IMR-90 (cell line): ENCODE data around the gene CCDC17.

ENCODE experiments used
- BHLHE40 ChIP-seq: fragments of 150-350 bp; IDR thresholded peaks from 2 replicates; pipeline ENCODE4 v1.6.1; 2016; ENCODE audit warnings: mild to moderate bottlenecking, low read depth, low read length
- CEBPB ChIP-seq: IDR thresholded peaks from 2 replicates; pipeline ENCODE4 v1.6.1; 2012; ENCODE audit warnings: low read depth, low read length, improper control_type of control experiment
- CHD1 ChIP-seq: IDR thresholded peaks from 2 replicates; pipeline ENCODE4 v1.6.1; 2012; ENCODE audit warnings: low read depth, low read length, improper control_type of control experiment
- CTCF ChIP-seq: conservative IDR thresholded peaks from 2 replicates; pipeline ENCODE4 v1.5.1; 2012; ENCODE audit warnings: mild to moderate bottlenecking, low read depth, low read length, improper control_type of control experiment
- FOS ChIP-seq: fragments of 150-350 bp; IDR thresholded peaks from 2 replicates; pipeline ENCODE4 v1.6.1; 2016; ENCODE audit warnings: low read depth, low read length
- MXI1 ChIP-seq: IDR thresholded peaks from 2 replicates; pipeline ENCODE4 v1.6.1; 2012; ENCODE audit warnings: low read depth, mild to moderate bottlenecking, low read length, moderate library complexity, borderline replicate concordance
- POLR2A ChIP-seq: IDR thresholded peaks from 2 replicates; pipeline ENCODE4 v1.6.1; 2012; ENCODE audit warnings: mild to moderate bottlenecking, low read depth, low read length
- RAD21 ChIP-seq: IDR thresholded peaks from 2 replicates; pipeline ENCODE4 v1.6.1; 2012; ENCODE audit warnings: low read length, improper control_type of control experiment
- RCOR1 ChIP-seq: IDR thresholded peaks from 2 replicates; pipeline ENCODE4 v1.6.1; 2012; ENCODE audit warnings: mild to moderate bottlenecking, low read length, improper control_type of control experiment; ENCODE audit not compliant: insufficient replicate concordance
- RFX5 ChIP-seq: IDR thresholded peaks from 2 replicates; pipeline ENCODE4 v1.8.0; 2012; ENCODE audit warnings: low read depth, mild to moderate bottlenecking, low read length, moderate library complexity
- SMC3 ChIP-seq: fragments of 150-350 bp; IDR thresholded peaks from 2 replicates; pipeline ENCODE4 v1.6.1; 2016; ENCODE audit warnings: low read depth, mild to moderate bottlenecking, antibody characterized with exemption, low read length, moderate library complexity
- TF ChIP-seq, protein P1 (sequence below): fragments of 150-350 bp; IDR thresholded peaks from 2 replicates; pipeline ENCODE4 v1.6.1; 2017; ENCODE audit warnings: mild to moderate bottlenecking, antibody characterized with exemption, low read length, low read depth
- TF ChIP-seq, protein P2 (sequence below): fragments of 150-350 bp; IDR thresholded peaks from 2 replicates; pipeline ENCODE4 v1.6.1; 2016; ENCODE audit warnings: low read depth, mild to moderate bottlenecking, low read length, moderate library complexity, borderline replicate concordance

DNA sequence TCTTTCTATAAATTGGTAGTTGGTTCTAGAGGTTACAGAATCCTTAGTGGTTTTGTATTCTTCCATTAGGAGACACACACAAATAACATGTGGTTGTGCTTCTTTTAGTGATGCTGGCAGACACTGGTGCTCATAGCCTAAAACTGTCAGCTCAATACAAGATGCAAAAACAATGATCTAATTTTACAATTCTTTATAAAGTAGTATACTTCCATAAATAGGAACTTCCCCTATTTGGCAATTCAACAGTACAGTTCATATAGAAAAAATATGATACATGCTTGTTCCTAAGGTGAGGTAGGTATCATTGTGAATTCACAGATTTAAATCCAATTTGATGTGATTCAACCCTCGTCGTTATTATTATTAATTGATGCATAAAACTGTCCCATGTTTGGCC, 20.8 kb upstream of the CCDC17 start:
- no peak for TF ChIP-seq CTCF
- TF ChIP-seq, protein P1, sequence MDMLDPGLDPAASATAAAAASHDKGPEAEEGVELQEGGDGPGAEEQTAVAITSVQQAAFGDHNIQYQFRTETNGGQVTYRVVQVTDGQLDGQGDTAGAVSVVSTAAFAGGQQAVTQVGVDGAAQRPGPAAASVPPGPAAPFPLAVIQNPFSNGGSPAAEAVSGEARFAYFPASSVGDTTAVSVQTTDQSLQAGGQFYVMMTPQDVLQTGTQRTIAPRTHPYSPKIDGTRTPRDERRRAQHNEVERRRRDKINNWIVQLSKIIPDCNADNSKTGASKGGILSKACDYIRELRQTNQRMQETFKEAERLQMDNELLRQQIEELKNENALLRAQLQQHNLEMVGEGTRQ = no peak
- no peak for TF ChIP-seq POLR2A
- no peak for TF ChIP-seq SMC3
- TF ChIP-seq CHD1 = no peak
- TF ChIP-seq RAD21 = no peak
- TF ChIP-seq RFX5 = no peak
- TF ChIP-seq FOS = no peak
- TF ChIP-seq MXI1 = no peak
- TF ChIP-seq RCOR1 = no peak
- TF ChIP-seq BHLHE40 = no peak
- TF ChIP-seq, protein P2, sequence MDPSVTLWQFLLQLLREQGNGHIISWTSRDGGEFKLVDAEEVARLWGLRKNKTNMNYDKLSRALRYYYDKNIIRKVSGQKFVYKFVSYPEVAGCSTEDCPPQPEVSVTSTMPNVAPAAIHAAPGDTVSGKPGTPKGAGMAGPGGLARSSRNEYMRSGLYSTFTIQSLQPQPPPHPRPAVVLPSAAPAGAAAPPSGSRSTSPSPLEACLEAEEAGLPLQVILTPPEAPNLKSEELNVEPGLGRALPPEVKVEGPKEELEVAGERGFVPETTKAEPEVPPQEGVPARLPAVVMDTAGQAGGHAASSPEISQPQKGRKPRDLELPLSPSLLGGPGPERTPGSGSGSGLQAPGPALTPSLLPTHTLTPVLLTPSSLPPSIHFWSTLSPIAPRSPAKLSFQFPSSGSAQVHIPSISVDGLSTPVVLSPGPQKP = no peak
- TF ChIP-seq CEBPB = no peak
